ENCODE results near the gene MACROD1.

GRCh38 chr11:64052938-64053622, 112.8 kb downstream of the MACROD1 start:
- TF ChIP-seq EP300 (IDR thresholded peaks at IDR 0.05) (no peak), POLR2A (IDR thresholded peaks at IDR 0.05) (no peak), CTCF (IDR thresholded peaks at IDR 0.05) (no peak)
